ENCODE measurements around the gene OTP.

Gene OTP

DNA sequence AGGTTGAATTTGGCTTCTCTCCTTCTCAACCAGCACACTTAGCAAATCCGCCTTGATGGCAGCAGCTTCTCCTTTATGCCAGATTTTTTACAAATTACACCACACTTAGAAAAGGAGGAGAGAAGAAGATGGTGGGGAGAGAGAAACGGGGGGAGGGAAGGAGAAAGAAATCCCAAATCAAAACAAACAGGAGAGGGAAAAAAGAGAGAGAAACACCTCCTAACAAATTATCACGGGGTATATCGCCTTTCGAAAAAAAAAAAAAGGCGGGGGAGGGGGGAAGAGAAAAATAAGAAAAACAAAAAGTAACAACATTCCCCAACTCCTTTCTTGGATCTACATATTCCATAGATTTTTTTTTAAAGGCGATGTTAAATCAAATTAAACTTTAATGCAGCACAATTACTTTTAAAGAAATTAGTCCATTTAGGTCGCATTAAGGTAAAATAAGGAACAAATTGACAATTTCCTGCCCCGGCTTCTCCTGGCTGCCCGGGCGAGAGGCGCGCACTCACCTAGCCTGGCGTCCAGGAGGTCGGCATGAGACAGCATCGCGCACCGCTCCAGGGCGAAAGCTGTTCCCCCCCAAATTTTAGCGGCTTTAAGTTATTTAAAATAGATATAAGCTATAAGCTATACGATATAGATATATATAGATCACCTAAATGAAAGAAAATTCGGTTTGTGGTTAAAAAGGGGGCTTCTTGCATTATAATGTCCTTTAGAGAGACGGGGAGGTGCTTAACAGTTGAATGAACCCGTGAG lies at the start of gene OTP:
Gene OTP (minus strand): TSS at position 716 of the 765 bp plus-strand sequence. CDS start 164 bp downstream, at position 552.
- no peak for DNase-seq (ENCODE audit: low spot score)

DNA sequence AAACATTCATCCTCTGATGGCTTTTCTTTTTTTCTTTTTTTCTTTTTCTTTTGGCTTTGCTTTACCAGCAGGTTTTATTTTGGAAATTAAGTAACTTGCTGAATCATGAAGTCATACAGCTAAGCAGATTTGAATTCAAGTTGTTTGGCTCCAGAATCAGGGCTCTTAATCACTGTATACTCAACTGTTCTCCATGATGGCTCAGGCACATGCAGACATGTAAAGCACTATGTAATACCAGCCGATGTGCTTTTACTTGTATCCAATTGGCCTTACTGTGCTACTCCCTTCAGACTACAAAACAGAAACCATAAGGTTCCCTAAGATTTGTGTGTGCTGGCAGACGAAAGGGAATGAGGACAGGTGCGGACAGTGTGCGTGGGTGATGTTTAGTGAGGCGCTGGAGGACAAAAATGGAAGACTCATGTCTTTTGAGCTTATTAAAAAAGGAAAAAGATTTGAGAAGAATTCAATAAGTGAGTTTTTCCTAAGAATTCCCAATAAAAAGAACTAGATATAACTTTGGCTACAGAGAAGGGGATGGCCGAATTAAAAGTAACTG lies 44.7 kb upstream of the OTP start:
- no peak for DNase-seq (ENCODE audit: low spot score)

DNA sequence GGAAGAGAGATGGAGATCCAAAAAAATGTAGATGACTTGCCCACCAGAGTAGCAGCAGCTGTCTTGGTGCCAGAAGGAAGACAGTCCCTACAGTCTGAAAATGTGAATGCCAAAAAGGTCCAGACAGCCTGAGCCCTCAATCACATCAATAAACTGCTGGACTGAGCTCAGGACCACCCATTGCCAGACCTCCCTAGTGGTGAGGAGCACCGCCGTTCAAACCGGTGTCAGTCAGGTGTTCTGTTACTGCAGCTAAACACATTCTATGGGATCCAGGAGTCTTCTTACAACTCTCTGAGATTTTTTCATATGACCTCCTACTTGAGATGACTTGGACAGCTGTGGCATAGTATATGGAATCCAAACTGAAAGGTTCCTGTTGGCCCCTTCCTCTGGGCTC lies 32.0 kb upstream of the OTP start:
- DNase-seq (ENCODE audit: low spot score), result no peak

GRCh38 chr5:77669677-77670076 lies 31.2 kb upstream of the OTP start:
- no peak for DNase-seq (ENCODE audit: low spot score)

GRCh38 chr5:77663090-77663863 lies 24.8 kb upstream of the OTP start:
- DNase-seq (ENCODE audit: low spot score), result no peak

GRCh38 chr5:77662635-77663034 lies 24.1 kb upstream of the OTP start:
- no peak for DNase-seq (ENCODE audit: low spot score)

DNA sequence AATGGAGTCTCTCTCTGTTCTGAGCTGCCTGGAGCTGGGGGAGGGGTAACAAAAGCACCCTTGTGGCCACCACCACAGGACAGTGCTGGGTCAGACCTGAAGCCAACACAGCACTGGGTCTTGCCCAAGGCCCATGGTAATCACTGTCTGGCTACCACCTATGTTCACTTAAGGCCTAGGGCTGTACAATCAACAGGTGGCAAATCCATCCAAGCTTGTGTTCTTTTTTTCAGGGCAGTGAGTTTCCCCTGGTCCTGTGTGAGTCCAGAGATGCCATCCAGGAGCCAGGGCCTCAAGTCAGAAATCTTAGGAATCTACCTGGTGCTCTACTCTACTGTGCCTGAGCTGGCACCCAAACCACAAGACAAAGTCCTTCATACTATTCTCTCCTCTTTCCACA lies 20.1 kb upstream of the OTP start:
- DNase-seq (ENCODE audit: low spot score), result no peak

GRCh38 chr5:77651343-77651742 lies 12.8 kb upstream of the OTP start:
- DNase-seq (ENCODE audit: low spot score), result no peak

GRCh38 chr5:77650686-77651085 lies 12.2 kb upstream of the OTP start:
- DNase-seq (ENCODE audit: low spot score), result no peak

DNA sequence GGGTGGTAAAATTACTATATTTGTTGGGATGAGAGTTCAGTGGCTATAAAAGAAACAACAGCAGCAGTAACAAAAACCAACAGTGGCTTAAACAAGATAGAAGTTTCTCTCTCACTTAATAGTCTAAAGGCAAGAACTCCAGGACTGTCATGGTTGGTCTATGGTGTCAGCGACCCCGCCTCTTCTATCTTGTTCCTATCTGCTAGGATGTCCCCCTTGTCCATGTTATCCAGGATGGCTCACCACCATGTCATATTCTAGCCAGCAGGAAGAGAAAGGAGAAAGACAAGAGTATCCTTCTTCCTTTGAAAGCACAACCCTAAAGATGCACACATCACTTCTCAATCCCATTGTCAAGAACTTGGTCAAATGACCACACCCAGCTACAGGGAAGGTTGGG lies 11.3 kb upstream of the OTP start:
- DNase-seq (ENCODE audit: low spot score), result no peak

GRCh38 chr5:77645995-77646639 lies 7.6 kb upstream of the OTP start:
- DNase-seq (ENCODE audit: low spot score), result no peak

DNA sequence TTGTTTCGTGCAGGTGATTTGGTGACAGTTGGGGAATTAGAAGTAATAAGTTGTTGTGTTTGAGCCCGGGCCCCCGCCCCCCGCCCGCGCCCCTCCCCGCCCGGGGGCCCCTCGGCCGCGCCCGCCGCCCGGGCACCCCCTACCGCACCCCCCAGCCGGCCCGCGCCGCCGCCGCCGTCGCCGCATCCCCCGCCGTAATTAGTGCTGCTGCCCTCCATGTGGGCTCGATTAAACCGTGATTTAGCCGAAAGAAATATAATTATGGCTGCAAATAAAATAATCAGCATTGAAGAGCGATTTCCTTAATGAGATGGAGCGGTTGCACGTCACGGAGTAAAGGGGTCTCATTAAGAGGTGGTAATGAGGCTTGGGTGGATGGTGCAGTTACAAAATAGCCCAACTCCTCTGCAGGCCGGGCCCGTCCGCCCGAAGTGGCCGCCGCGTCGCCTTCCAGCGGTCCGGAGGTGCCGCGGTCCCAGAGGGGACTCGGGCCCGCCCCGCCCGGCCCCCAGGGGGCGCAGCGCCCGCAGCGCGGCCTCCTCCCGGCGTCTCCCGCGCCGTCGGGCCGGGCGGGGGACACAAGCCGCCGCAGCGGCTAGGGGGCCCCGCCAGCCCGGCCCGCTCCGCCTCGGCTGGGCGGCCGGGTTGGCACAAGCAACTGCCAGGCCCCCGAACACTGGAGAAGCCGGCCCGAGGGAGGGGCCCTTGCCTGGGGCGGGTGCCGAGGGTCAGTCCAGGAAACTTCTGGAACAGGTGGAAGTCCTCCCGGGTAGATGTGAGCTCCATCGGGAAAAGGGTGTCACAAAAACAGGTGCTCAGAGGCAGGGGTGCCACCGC lies 6.9 kb upstream of the OTP start:
- DNase-seq (ENCODE audit: low spot score), result no peak

DNA sequence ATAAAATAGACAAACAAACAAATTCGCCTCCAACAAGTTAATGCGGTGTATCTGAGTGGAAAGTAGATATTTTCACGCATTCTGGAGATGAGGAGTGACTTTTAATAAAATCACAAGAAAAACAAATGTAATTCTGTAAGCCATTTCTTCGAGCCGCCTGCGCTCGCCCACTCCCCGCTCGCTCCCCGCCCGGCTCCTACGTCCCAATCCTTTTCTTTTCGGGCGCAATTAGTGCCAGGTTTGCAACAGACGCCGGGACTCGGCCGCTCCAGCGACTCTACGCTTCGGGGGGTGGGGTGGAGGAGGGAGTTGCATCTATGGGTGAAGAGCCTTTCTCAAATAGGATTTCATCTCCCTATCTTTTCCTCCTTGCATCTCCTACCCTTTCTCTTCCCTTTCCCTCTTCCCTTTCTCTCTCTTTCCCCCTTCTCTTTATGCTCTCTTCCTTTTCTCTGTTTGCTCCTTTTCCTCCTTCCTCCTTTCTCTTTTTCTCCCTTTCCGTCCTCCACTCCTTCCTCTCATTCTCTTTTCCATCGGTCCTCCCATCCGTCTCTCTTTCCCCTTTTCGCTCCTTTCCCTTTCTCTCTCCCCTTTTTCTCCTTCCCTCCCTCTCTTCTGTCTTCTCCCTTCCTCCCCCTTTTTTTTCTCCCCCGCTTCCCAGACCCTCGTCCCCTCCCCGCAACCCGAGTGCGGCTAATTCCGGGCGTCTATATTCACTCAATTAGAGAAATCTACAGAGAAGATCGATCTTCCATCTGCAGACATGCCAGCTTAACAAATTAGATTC lies 6.1 kb upstream of the OTP start:
- no peak for DNase-seq (ENCODE audit: low spot score)

GRCh38 chr5:77643654-77644370 lies 5.3 kb upstream of the OTP start:
- DNase-seq (ENCODE audit: low spot score), result no peak

- no peak for DNase-seq (ENCODE audit: low spot score)
Measured at GRCh38 chr5:77642738-77643653, 4.5 kb upstream of the OTP start.

DNA sequence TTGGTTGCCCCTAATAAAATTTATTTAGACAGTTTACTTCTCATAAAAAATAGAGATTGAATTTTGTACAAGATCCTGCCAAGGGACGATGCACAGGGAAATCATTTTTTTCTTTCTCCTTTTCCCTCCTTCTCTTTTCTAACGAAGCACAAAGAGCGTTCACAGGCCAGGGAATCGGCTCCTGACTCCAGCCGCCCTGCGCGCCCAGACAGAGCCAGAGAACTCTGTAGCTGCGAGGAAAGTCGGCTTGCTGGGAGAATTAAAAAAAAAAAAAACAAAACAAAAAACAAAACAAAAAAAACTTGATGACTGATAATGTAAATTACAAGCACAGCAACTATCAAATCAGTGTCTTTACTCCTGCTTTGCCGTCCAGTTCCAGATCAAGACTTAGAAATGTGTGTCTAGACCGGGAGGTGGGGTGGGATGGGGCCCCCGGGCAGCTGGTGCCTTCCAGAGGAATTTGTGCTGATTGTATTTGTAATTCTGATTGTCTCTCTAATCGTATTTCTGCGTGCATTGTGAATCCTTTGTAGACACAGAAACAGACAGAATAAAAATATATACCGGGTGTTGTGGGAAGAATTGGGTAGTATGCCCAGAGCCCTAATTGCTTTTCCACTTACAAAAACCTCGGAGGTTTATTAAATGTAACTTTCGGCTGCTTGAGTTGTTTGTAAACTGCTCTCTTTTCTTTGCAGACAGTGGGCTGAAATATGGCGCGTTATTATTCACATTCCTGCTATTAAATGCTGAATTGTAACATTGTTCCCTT lies 3.6 kb upstream of the OTP start:
- DNase-seq (ENCODE audit: low spot score), result no peak

GRCh38 chr5:77641397-77641943 lies 3.0 kb upstream of the OTP start:
- no peak for DNase-seq (ENCODE audit: low spot score)
